HepG2 (cell line): ENCODE results near the gene LOXL3. TPM values are rescaled to one million over a fixed set of nuclear protein-coding genes. Genes with fewer than 3 reads are reported as not detected.
A peak's percentile ranks its signal among the peaks of the same experiment; 100 is the strongest.

Source experiments
- ATAC-seq: fragments of 200-7000 bp; cut with Tn5 transposase; 3 replicates; pipeline ENCODE4 v1.9.1; 2020; ENCODE audit warnings: mild to moderate bottlenecking, moderate library complexity
- BruUV-seq: library from RNA; stranded (reverse); fragments of 400-500 nt; replicated peaks from 2 replicates; lab custom pipeline; 2021; lab: Mats Ljungman, UMichigan
- CTCF ChIA-PET: fragments of 300-600 bp; formaldehyde crosslinking; extraction: SDS; loops from one replicate; lab custom pipeline; 2021; ENCODE audit warnings: low total read pairs, inconsistent platforms, low intra/inter-chr PET ratio; lab: Yijun Ruan, JAX
- POLR2A ChIA-PET: fragments of 350-600 bp; sonication (Branson Sonifier 250); formaldehyde crosslinking; loops from one replicate; lab custom pipeline; 2020; ENCODE audit warnings: antibody characterized with exemption, inconsistent platforms; lab: Yijun Ruan, JAX
- DNase-seq: peaks from one replicate; pipeline ENCODE4 v3.0.0-alpha.2; 2015; ENCODE audit warnings: low spot score
- FAIRE-seq: peaks from 3 replicates; lab custom pipeline; 2011; peaks lifted over from hg19 to GRCh38; lab: Jason Lieb, UNC
- H2AFZ ChIP-seq: one replicate; pipeline ENCODE4 v1.6.1; 2011; ENCODE audit warnings: low read length, inconsistent platforms
- H3K27ac ChIP-seq: fragments of 300-600 bp; 3 replicates; pipeline ENCODE4 v1.8.0; 2011; ENCODE audit warnings: mixed run types, mild to moderate bottlenecking, mixed read lengths, low read length, inconsistent platforms; ENCODE audit not compliant: insufficient read depth; ENCODE audit errors: extremely low read length
- H3K27me3 ChIP-seq, 2 experiments: fragments of 200-600 bp in 1 of 2; 2 replicates in 1 of 2; 3 replicates in 1 of 2; pipeline versions ENCODE4 v1.6.0 to v1.8.0; 2011; ENCODE audit warnings: low read length in 2 of 2, mild to moderate bottlenecking in 2 of 2, moderate library complexity in 2 of 2, inconsistent platforms in 1 of 2; ENCODE audit not compliant: insufficient read depth in 2 of 2, control insufficient read depth in 1 of 2
- H3K36me3 ChIP-seq, 2 experiments: fragments of 200-600 bp in 1 of 2; replicated peaks in 1 of 2; 2 replicates in 1 of 2; 3 replicates in 1 of 2; pipeline versions ENCODE4 v1.5.1 to v1.8.0; 2011; ENCODE audit warnings: low read length in 2 of 2, inconsistent platforms in 1 of 2; ENCODE audit not compliant: insufficient read depth in 2 of 2, control insufficient read depth in 1 of 2
- H3K4me1 ChIP-seq: 2 replicates; pipeline ENCODE4 v1.5.1; 2012; ENCODE audit warnings: low read length, inconsistent platforms; ENCODE audit not compliant: insufficient read depth
- H3K4me2 ChIP-seq: 2 replicates; pipeline ENCODE4 v1.6.0; 2011; ENCODE audit warnings: low read depth, low read length, inconsistent platforms
- H3K4me3 ChIP-seq, 3 experiments: fragments of 200-600 bp in 1 of 3; sonication (generic), shearing (Covaris generic) in 1 of 3; replicated peaks in 1 of 3; 2 replicates each; pipeline ENCODE4 v1.5.1; 2011 to 2016; ENCODE audit warnings: low read length in 3 of 3, inconsistent platforms in 2 of 3, low read depth in 2 of 3, mild to moderate bottlenecking in 2 of 3, control low read depth in 1 of 3, mixed read lengths in 1 of 3; ENCODE audit not compliant: insufficient read depth in 1 of 3
- H3K79me2 ChIP-seq: one replicate; pipeline ENCODE4 v1.6.1; 2011; ENCODE audit warnings: low read length, inconsistent platforms; ENCODE audit not compliant: insufficient read depth
- H3K9ac ChIP-seq: 2 replicates; pipeline ENCODE4 v1.6.0; 2011; ENCODE audit warnings: mild to moderate bottlenecking, low read depth, low read length, inconsistent platforms; ENCODE audit not compliant: insufficient read depth
- H3K9me3 ChIP-seq: 2 replicates; pipeline ENCODE4 v1.5.1; 2012; ENCODE audit warnings: mild to moderate bottlenecking, low read length
- H4K20me1 ChIP-seq: 2 replicates; pipeline ENCODE4 v1.6.0; 2011; ENCODE audit warnings: inconsistent platforms, mild to moderate bottlenecking, low read length, moderate library complexity; ENCODE audit not compliant: insufficient read depth
- FOXK2 ChIP-seq: fragments of 450-650 bp; IDR thresholded peaks from 2 replicates; pipeline ENCODE4 v1.6.1; 2016
- LCORL ChIP-seq, 2 experiments: fragments of 450-650 bp in 1 of 2; sonication (generic) in 1 of 2; formaldehyde crosslinking in 1 of 2; IDR thresholded peaks; 2 replicates each; pipeline versions ENCODE4 v1.5.0 to v1.6.1; 2017 to 2020; ENCODE audit warnings: antibody characterized with exemption in 1 of 2, missing genetic modification reagents in 1 of 2
- POLR2A ChIP-seq, 2 experiments: IDR thresholded peaks; 2 replicates each; pipeline ENCODE4 v1.6.1; 2011; ENCODE audit warnings: low read depth in 2 of 2, low read length in 2 of 2, mild to moderate bottlenecking in 1 of 2, moderate library complexity in 1 of 2; ENCODE audit not compliant: insufficient read depth in 1 of 2
- RCOR2 ChIP-seq: IDR thresholded peaks from 2 replicates; pipeline ENCODE4 v1.6.1; 2016; ENCODE audit warnings: missing biosample characterization, missing genetic modification reagents
- ZFAT ChIP-seq: sonication (generic); formaldehyde crosslinking; conservative IDR thresholded peaks from 2 replicates; pipeline ENCODE4 v1.8.1; 2023; ENCODE audit warnings: missing genetic modification reagents, inconsistent platforms
- ZFX ChIP-seq: sonication (generic); formaldehyde crosslinking; IDR thresholded peaks from 2 replicates; pipeline ENCODE4 v1.4.0; 2020; ENCODE audit warnings: mild to moderate bottlenecking, low read depth, missing genetic modification reagents, moderate library complexity
- ZNF205 ChIP-seq: IDR thresholded peaks from 2 replicates; pipeline ENCODE4 v1.6.1; 2018; ENCODE audit warnings: missing biosample characterization, missing genetic modification reagents
- ZNF280B ChIP-seq: sonication (generic); formaldehyde crosslinking; IDR thresholded peaks from 2 replicates; pipeline ENCODE4 v1.5.0; 2020; ENCODE audit warnings: missing genetic modification reagents, mild to moderate bottlenecking, borderline replicate concordance
- ZNF335 ChIP-seq: sonication (generic); formaldehyde crosslinking; IDR thresholded peaks from 2 replicates; pipeline ENCODE4 v1.4.0; 2020; ENCODE audit warnings: missing genetic modification reagents
- ZSCAN31 ChIP-seq: sonication (generic); formaldehyde crosslinking; IDR thresholded peaks from 2 replicates; pipeline ENCODE4 v1.5.0; 2020; ENCODE audit warnings: low read depth, mild to moderate bottlenecking, missing genetic modification reagents
- in situ Hi-C: cut with HindIII; loops from 2 replicates; pipeline ENCODE4 v1.10.0; 2017; ENCODE audit warnings: low pct_unique_long_range_greater_than_20kb; ENCODE audit not compliant: extremely low pct_ligation_motif_present
- intact Hi-C: fragments of 100-400 bp; cut with micrococcal nuclease; formaldehyde crosslinking; loops from one replicate; pipeline ENCODE4 v1.10.0; 2022; ENCODE audit not compliant: unreplicated experiment
- polyA plus RNA-seq, 8 experiments: library from polyadenylated mRNA; depleted of rRNA in 3 of 8; stranded (reverse) in 7 of 8; unstranded in 1 of 8; fragments of >200 nt; fragmentation: Illumina TruSeq in 4 of 8; extraction: Trizol in 4 of 8; gene quantifications; 2 replicates each; pipeline versions ENCODE4 v1.2.1 to v1.2.3, GENCODE V29; 2011 to 2016; ENCODE audit warnings: low read depth in 4 of 8, missing spikeins in 1 of 8, mixed read lengths in 1 of 8; ENCODE audit not compliant: insufficient read depth in 1 of 8
- total RNA-seq, 5 experiments: library from RNA; depleted of rRNA; stranded (reverse); fragments of >200 nt; fragmentation: Illumina TruSeq; extraction: Trizol; gene quantifications; 2 replicates each; pipeline ENCODE4 v1.2.3, GENCODE V29; 2016; ENCODE audit warnings: low read depth in 1 of 5

Gene LOXL3
- total and polyA plus RNA-seq, 2 of the 13 experiments (the other 11 are each of a cell fraction or from before 2014, with no cell fraction given), result 0.55 to 6.5 TPM

DNA sequence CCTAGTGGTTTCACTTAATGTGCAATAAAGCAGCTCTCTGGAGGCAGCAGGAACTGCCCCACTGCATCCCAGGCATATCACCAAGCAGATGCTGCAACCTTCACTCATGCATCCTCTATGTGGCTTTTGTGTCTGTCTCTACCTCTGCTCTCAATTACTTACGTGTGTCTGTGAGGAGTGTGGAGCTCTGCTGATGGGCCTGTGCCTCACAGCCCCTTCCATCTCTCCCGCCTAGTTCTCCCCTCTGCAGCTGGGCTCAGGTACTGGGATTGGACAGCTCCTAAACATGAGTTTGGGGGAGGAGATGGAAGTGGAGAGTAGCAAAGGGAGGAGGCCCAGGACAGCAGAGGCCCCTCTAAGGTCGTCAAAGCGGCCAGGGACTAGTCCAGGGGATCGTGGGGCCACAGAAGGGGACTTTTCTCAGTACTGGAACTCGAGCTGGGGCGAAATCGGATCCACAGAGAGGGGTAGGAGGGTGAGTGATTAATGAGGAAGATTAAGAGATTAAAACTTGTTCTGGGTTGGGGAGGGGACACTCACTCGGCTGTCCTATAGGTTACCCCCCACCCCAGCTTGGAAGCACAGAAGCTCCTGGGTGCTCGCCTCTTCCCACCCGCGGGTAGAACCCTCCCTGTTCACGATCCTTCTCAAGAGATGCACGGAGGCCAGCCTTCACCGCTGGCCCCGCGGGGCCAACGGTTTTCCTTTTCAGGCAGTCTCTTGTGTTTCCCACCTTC, 52.2 kb downstream of the LOXL3 start (continued):
- TF ChIP-seq ZNF205 (CRISPR knock-in tag) (no peak), LCORL (IDR thresholded peaks at IDR 0.05) (no peak), LCORL (CRISPR knock-in tag; IDR thresholded peaks at IDR 0.05) (peak; percentile 74; the same call in 1 of the 2 replicates), RCOR2 (CRISPR knock-in tag) (no peak), FOXK2 (no peak), POLR2A (IDR thresholded peaks at IDR 0.05; ENCODE audit: insufficient read depth in 1 of 2, low read depth in 2 of 2, low read length in 2 of 2) (peak in 1 of 2 experiments; percentile 63; a peak in 2 of 4 replicates)

DNA sequence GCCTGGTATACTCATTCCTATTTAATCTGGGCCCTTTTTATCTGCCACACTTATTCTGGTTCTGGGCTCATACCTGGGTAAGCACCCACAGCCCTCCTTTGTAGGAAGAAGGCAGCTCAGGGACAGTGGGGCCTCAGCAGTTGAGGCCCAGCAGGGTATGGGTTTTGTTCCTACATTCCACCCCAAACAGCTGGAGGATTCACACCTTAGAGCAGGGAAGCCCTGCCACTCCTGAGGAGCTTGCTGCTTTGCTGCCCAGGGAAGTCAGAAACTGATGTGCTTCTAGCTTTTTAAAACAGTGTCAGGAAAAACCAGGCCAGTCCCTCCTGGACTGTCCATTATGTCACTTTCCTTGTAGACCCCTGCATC, 53.2 kb downstream of the LOXL3 start:
- in situ Hi-C loops, result no loop called here
- TF ChIP-seq ZFAT (CRISPR knock-in tag) (0 out of 2 replicates have a peak, but pooled peaks have one; percentile 4), ZFX (CRISPR knock-in tag) (no peak), ZSCAN31 (CRISPR knock-in tag) (no peak), ZNF335 (CRISPR knock-in tag) (no peak), ZNF280B (CRISPR knock-in tag) (no peak), POLR2A (IDR thresholded peaks at IDR 0.05; ENCODE audit: insufficient read depth in 1 of 2, low read depth in 2 of 2, low read length in 2 of 2) (0 out of 4 replicates have a peak, but pooled peaks of 1 of the 2 experiments have one; percentile 7)
- no peaks in the 10 kb centered on the region; a peak in 2 of 5 replicates for H3K36me3 ChIP-seq
- 0 out of 2 replicates have a peak overlapping the region, but pooled peaks have one; percentile 18 for H3K9ac ChIP-seq
- H4K20me1 ChIP-seq, result no peaks in the 10 kb centered on the region
- peak overlapping the region; percentile 89 for H3K27ac ChIP-seq
- DNase-seq (no peak), FAIRE-seq (no peak), ATAC-seq (no peak)
- CTCF ChIA-PET, result no interaction called here
- no peaks in the 10 kb centered on the region; a peak in 1 of 5 replicates for H3K27me3 ChIP-seq
- intact Hi-C loops, result loop anchor here (2.0 kb wide), 1 partner anchor 60 kb away; the partner anchor contains the start of gene RTKN
- peak overlapping the region; percentile 92 for H3K4me2 ChIP-seq
- H3K79me2 ChIP-seq, result peaks cover 41% of the 10 kb centered on the region
- H3K9me3 ChIP-seq, result no peaks in the 10 kb centered on the region
- no TSS peak for BruUV-seq
- POLR2A ChIA-PET, result interaction anchor here (0.7 to 16.5 kb wide), 12 partner anchors 10 to 1323 kb away, joined by 3 to 795 read pairs (median 19); partner anchors contain the start of genes AUP1, CCDC142, DQX1 and HTRA2
- peak overlapping the region in 1 of 3 experiments; percentile 86; a peak in 1 of 6 replicates for H3K4me3 ChIP-seq
- H2AFZ ChIP-seq, result no peak overlapping the region
- H3K4me1 ChIP-seq, result peaks cover 77% of the 10 kb centered on the region
